GM12864 (cell line): ENCODE results near the gene TBC1D16.

ENCODE experiments used
- DNase-seq: peaks from one replicate; pipeline ENCODE4 v3.0.0-alpha.2; 2011; ENCODE audit warnings: low read depth
- H3K4me3 ChIP-seq: 2 replicates; pipeline ENCODE4 v1.5.1; 2011; ENCODE audit warnings: mild to moderate bottlenecking, low read depth, low read length, control low read depth
- CTCF ChIP-seq: IDR thresholded peaks from 2 replicates; pipeline ENCODE4 v1.5.1; 2011; ENCODE audit warnings: low read depth, mild to moderate bottlenecking, moderate library complexity, low read length, control low read depth, inconsistent platforms; ENCODE audit errors: missing control alignments

TBC1D16 gene

GRCh38 chr17:80025140-80025539, 10.5 kb downstream of the TBC1D16 start:
- no peak for DNase-seq
- no peak for TF ChIP-seq CTCF
- H3K4me3 ChIP-seq, result no peak overlapping the region

DNA sequence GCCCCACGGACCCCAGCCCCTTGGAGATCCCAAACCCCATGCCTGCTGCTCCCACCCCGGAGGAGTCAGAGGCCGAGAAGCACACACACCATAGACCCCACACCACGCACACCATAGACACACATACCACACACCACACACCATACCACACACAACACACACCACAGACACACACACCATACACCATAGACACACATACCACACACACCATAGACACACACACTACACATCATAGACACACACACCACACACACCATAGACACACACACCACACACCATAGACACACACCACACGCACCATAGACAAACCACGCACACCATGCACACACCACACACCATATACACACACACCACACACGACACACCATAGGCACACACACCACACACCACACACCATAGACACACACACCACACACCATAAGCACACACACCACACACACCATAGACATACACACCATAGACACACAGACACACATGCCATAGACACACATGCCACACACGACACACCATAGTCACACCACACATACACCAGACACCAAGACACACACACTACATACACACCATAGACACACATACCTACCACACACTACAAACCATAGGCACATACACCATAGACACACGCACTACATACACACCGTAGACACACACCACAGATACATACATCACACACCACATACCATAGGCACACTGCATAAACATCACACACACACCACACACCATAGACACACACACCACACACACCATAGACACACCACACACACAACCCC, 11.3 kb downstream of the TBC1D16 start:
- TF ChIP-seq CTCF, result no peak

GRCh38 chr17:80023481-80024205, 12.0 kb downstream of the TBC1D16 start:
- DNase-seq, result no peak

More for the DNA sequence above, 11.3 kb downstream of the TBC1D16 start:
- H3K4me3 ChIP-seq, result no peak overlapping the region
- DNase-seq, result no peak

GRCh38 chr17:80021600-80021999, 14.1 kb downstream of the TBC1D16 start:
- TF ChIP-seq CTCF, result no peak
- H3K4me3 ChIP-seq, result no peak overlapping the region
- DNase-seq, result no peak

More at GRCh38 chr17:80023481-80024205, 12.0 kb downstream of the TBC1D16 start:
- H3K4me3 ChIP-seq, result no peak overlapping the region
- TF ChIP-seq CTCF, result no peak

DNA sequence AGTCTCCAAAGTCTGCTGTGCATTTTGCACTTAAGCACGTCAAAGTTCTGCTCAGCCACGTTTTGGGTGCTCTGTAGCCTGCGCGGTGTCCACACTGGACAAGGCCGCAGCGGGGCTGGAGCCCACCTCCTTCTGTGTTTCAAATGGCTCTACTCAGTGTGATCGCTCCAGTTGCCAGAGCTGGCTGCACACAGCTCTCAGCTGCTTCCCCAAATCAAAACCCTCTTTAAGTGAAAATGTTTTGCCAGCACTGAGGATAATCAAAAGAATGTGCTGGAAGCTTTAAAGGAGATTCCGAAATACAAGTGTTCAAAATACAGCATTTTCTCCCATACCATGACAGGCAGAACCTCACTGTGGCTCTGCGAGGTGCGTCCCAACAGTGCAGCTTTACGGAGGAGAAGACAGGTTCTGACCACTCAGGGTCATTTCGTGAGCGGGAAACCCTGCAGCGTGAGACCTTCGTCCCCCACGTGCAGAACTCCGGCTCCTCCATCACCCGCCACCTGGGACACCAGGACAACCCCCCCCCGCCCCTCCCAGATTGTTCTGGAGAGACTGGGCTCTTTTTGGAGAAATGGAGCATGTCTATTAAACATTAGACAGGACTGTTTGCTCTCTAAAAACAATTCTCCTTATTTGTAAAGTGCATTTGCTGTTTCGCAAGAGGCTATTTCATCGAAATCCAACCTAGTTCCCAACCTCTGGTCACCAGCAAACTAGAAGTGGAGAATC, 16.6 kb downstream of the TBC1D16 start:
- no peak for DNase-seq
- TF ChIP-seq CTCF, result no peak
- no peak overlapping the region for H3K4me3 ChIP-seq

DNA sequence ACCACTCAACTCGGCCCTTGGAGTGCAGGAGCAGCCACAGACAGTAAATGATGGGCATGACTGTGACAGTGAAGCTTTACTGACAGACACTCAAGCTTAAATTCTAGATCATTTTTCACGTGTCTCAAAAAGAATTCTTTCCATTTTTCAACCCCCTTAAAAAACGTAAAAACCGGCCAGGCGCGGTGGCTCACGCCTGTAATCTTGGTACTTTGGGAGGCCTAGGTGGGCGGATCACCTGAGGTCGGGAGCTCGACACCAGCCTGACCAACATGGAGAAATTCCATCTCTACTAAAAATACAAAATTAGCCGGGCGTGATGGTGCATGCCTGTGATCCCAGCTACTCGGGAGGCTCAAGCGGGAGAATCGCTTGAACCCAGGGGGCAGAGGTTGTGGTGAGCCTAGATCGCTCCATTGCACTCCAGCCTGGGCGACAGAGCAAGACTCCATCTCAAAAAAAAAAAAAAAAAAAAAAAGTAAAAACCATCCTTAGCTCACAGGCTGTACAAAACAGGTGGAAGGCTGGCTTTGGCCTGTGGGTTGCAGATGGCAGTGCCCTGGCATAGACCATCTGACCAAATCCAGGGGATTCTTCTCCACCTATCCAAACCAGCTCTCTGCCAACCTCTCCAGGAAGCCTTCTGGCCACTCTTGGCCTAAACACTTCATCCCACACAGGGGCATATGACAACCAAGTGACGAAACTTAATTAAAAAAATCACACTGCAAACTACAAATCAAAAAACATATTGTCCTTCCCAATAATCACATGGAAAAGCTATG, 18.3 kb downstream of the TBC1D16 start:
- no peak overlapping the region for H3K4me3 ChIP-seq
- TF ChIP-seq CTCF, result no peak

More for the DNA sequence above, 18.3 kb downstream of the TBC1D16 start:
- DNase-seq, result no peak
